ENCODE measurements around the gene SP1.

- TF ChIP-seq CTCF (IDR thresholded peaks at IDR 0.05 in 8 of 11, conservative IDR thresholded peaks at IDR 0.05 in 3 of 11) (no peak), POLR2A (IDR thresholded peaks at IDR 0.05) (no peak), POLR2AphosphoS5 (IDR thresholded peaks at IDR 0.05) (no peak)
Measured at GRCh38 chr12:53423597-53423996, 43.6 kb downstream of the SP1 start, which contains the start of gene AMHR2.
